CD4-positive, CD25-positive, alpha-beta regulatory T cell (primary cell): ENCODE measurements around the gene WFDC9. TPM values are rescaled to one million over a fixed set of nuclear protein-coding genes. Genes with fewer than 3 reads are reported as not detected.
"Not testable (repeated sequence)": the region's sequence is repeated elsewhere in the genome, so short reads cannot be mapped to it uniquely, and the experiment has no call there.

Experiments used
- ATAC-seq, 2 donors: fragments of 150-1000 bp; cut with Tn5 transposase; one replicate each; pipeline ENCODE4 v1.10.0; 2021; ENCODE audit warnings: low read depth in 2 of 2, moderate number of reproducible peaks in 2 of 2, moderate library complexity in 1 of 2
- DNase-seq, 3 donors: peaks; one replicate each; pipeline versions ENCODE4 v3.0.0 to v3.0.0-alpha.2; 2012 to 2022; ENCODE audit warnings: mixed read lengths in 1 of 3
- H3K27ac ChIP-seq: one replicate; pipeline ENCODE4 v1.7.0; 2013; ENCODE audit warnings: mild to moderate bottlenecking, low read length; ENCODE audit not compliant: insufficient read depth, poor library complexity, severe bottlenecking
- H3K27me3 ChIP-seq: one replicate; pipeline ENCODE4 v1.7.0; 2013; ENCODE audit warnings: low read length; ENCODE audit not compliant: control insufficient read depth, insufficient read depth
- H3K36me3 ChIP-seq: one replicate; pipeline ENCODE4 v1.7.0; 2013; ENCODE audit warnings: mild to moderate bottlenecking, low read length, moderate library complexity; ENCODE audit not compliant: control insufficient read depth, insufficient read depth
- H3K4me1 ChIP-seq: 2 replicates; pipeline ENCODE4 v1.7.0; 2013; ENCODE audit warnings: mild to moderate bottlenecking, low read length; ENCODE audit not compliant: insufficient read depth, control insufficient read depth, poor library complexity, severe bottlenecking
- H3K4me3 ChIP-seq: one replicate; pipeline ENCODE4 v1.7.0; 2013; ENCODE audit warnings: low read depth, mild to moderate bottlenecking, low read length, moderate library complexity
- H3K9me3 ChIP-seq, 2 experiments: 1 replicate in 1 of 2; 2 replicates in 1 of 2; pipeline ENCODE4 v1.7.0; 2013; ENCODE audit warnings: low read length in 2 of 2, mild to moderate bottlenecking in 1 of 2, moderate library complexity in 1 of 2; ENCODE audit not compliant: control insufficient read depth in 2 of 2
- H3K27ac Mint-ChIP-seq, 3 donors: one replicate each; pipeline ENCODE4 v1.8.0; 2020 to 2022; ENCODE audit warnings: mild to moderate bottlenecking in 3 of 3, mixed read lengths in 3 of 3, moderate library complexity in 2 of 3
- H3K27me3 Mint-ChIP-seq: one replicate; pipeline ENCODE4 v1.8.0; 2022; ENCODE audit warnings: mild to moderate bottlenecking, mixed read lengths
- H3K36me3 Mint-ChIP-seq: one replicate; pipeline ENCODE4 v1.8.0; 2020; ENCODE audit warnings: mixed read lengths
- H3K4me1 Mint-ChIP-seq, 4 donors: one replicate each; pipeline ENCODE4 v1.8.0; 2020 to 2022; ENCODE audit warnings: mixed read lengths in 4 of 4, mild to moderate bottlenecking in 1 of 4
- H3K4me3 Mint-ChIP-seq, 4 donors: one replicate each; pipeline ENCODE4 v1.8.0; 2020 to 2022; ENCODE audit warnings: mild to moderate bottlenecking in 4 of 4, mixed read lengths in 4 of 4, moderate library complexity in 3 of 4
- H3K9me3 Mint-ChIP-seq, 7 donors: one replicate each; pipeline ENCODE4 v1.8.0; 2020 to 2022; ENCODE audit warnings: mixed read lengths in 7 of 7, mild to moderate bottlenecking in 3 of 7, moderate library complexity in 2 of 7
- polyA plus RNA-seq, 4 donors: library from polyadenylated mRNA; unstranded; fragments of 300-500 nt; fragmentation: Illumina TruSeq; gene quantifications; one replicate each; pipeline ENCODE4 v1.2.3, GENCODE V29; 2021
- total RNA-seq: library from RNA; stranded (reverse); gene quantifications from one replicate; pipeline ENCODE4 v1.2.3, GENCODE V29; 2022

WFDC9 gene
- total and polyA plus RNA-seq, 5 donors from 2014 or later, result not detected

GRCh38 chr20:45576995-45577394 lies 54.1 kb downstream of the WFDC9 start:
- Mint-ChIP-seq H3K36me3 (no peaks in the 10 kb centered on the region), H3K27ac (no peak overlapping the region), H3K27me3 (peaks cover 45% of the 10 kb centered on the region), H3K4me3 (no peak overlapping the region), H3K4me1 (no peaks in the 10 kb centered on the region), H3K9me3 (no peaks in the 10 kb centered on the region)
- DNase-seq, result no peak
- Histone ChIP-seq H3K4me1 (no peaks in the 10 kb centered on the region), H3K9me3 (no peaks in the 10 kb centered on the region), H3K4me3 (no peak overlapping the region), H3K36me3 (no peaks in the 10 kb centered on the region), H3K27ac (no peak overlapping the region), H3K27me3 (peaks cover 6% of the 10 kb centered on the region)
- no peak for ATAC-seq

GRCh38 chr20:45575931-45576330 lies 55.2 kb downstream of the WFDC9 start:
- peaks cover 6% of the 10 kb centered on the region for H3K27me3 ChIP-seq
- no peak overlapping the region for H3K27ac Mint-ChIP-seq

GRCh38 chr20:45569650-45570049 lies 61.4 kb downstream of the WFDC9 start:
- not testable (repeated sequence) for H3K9me3 Mint-ChIP-seq, H3K36me3 Mint-ChIP-seq, H3K4me1 ChIP-seq, H3K9me3 ChIP-seq, H3K27ac ChIP-seq, H3K4me3 Mint-ChIP-seq, H3K4me3 ChIP-seq, H3K36me3 ChIP-seq, H3K4me1 Mint-ChIP-seq, DNase-seq, ATAC-seq, H3K27ac Mint-ChIP-seq, H3K27me3 ChIP-seq
- peaks cover 18% of the 10 kb centered on the region for H3K27me3 Mint-ChIP-seq

More at GRCh38 chr20:45575931-45576330, 55.2 kb downstream of the WFDC9 start:
- Histone ChIP-seq H3K27ac (no peak overlapping the region), H3K36me3 (no peaks in the 10 kb centered on the region), H3K4me1 (no peaks in the 10 kb centered on the region), H3K4me3 (no peak overlapping the region), H3K9me3 (no peaks in the 10 kb centered on the region)
- Mint-ChIP-seq H3K36me3 (no peaks in the 10 kb centered on the region), H3K4me1 (no peaks in the 10 kb centered on the region), H3K4me3 (no peak overlapping the region), H3K9me3 (peaks cover 0 to 4% (median 0%) of the 10 kb centered on the region in 7 donors), H3K27me3 (peaks cover 44% of the 10 kb centered on the region)
- DNase-seq, result no peak
- ATAC-seq, result no peak

GRCh38 chr20:45564760-45565276 lies 66.3 kb downstream of the WFDC9 start:
- Histone ChIP-seq H3K36me3 (no peaks in the 10 kb centered on the region), H3K4me3 (no peak overlapping the region), H3K4me1 (no peaks in the 10 kb centered on the region), H3K27ac (no peak overlapping the region), H3K27me3 (peaks cover 3% of the 10 kb centered on the region), H3K9me3 (no peaks in the 10 kb centered on the region)
- no peak for ATAC-seq
- Mint-ChIP-seq H3K9me3 (peaks cover 0 to 4% (median 2%) of the 10 kb centered on the region in 7 donors), H3K4me1 (no peaks in the 10 kb centered on the region), H3K27ac (no peak overlapping the region), H3K36me3 (no peaks in the 10 kb centered on the region), H3K27me3 (peaks cover 28% of the 10 kb centered on the region), H3K4me3 (no peak overlapping the region)
- DNase-seq, result no peak

Other genes starting within 250 kb of the WFDC9 start
- gene DBNDD2, start 223.0 kb downstream of the WFDC9 start, total RNA-seq, result 15.1 TPM
- gene DBNDD2, start 223.0 kb downstream of the WFDC9 start, polyA plus RNA-seq, result 10 to 100 TPM; 19.5 to 23.5 (median 21.7) TPM
- 137 TPM for gene PIGT, start 215.1 kb downstream of the WFDC9 start, total RNA-seq
- 100 to 1,000 TPM in 1 of 4 donors, 10 to 100 TPM in 3; 80.3 to 102 (median 91.7) TPM for gene PIGT, start 215.1 kb downstream of the WFDC9 start, polyA plus RNA-seq
- gene WFDC2, start 161.5 kb downstream of the WFDC9 start, total RNA-seq, result not detected
- gene WFDC2, start 161.5 kb downstream of the WFDC9 start, polyA plus RNA-seq, result not detected
- gene SPINT3, start 115.7 kb downstream of the WFDC9 start, total RNA-seq, result not detected
- gene SPINT3, start 115.7 kb downstream of the WFDC9 start, polyA plus RNA-seq, result not detected
- not detected for gene WFDC6, start 91.8 kb downstream of the WFDC9 start, total RNA-seq
- not detected for gene WFDC6, start 91.8 kb downstream of the WFDC9 start, polyA plus RNA-seq
- not detected for gene EPPIN, start 83.9 kb downstream of the WFDC9 start, total RNA-seq
- gene EPPIN, start 83.9 kb downstream of the WFDC9 start, polyA plus RNA-seq, result not detected
- gene WFDC8, start 52.0 kb downstream of the WFDC9 start, total RNA-seq, result not detected
- not detected for gene WFDC8, start 52.0 kb downstream of the WFDC9 start, polyA plus RNA-seq
- not detected for gene WFDC10A, start 1.5 kb downstream of the WFDC9 start, total RNA-seq
- gene WFDC10A, start 1.5 kb downstream of the WFDC9 start, polyA plus RNA-seq, result not detected
- not detected for gene WFDC11, start 39.0 kb upstream of the WFDC9 start, total RNA-seq
- gene WFDC11, start 39.0 kb upstream of the WFDC9 start, polyA plus RNA-seq, result not detected
- not detected for gene WFDC13, start 70.8 kb upstream of the WFDC9 start, total RNA-seq
- not detected for gene WFDC13, start 70.8 kb upstream of the WFDC9 start, polyA plus RNA-seq
- not detected for gene WFDC10B, start 73.7 kb upstream of the WFDC9 start, total RNA-seq
- not detected for gene WFDC10B, start 73.7 kb upstream of the WFDC9 start, polyA plus RNA-seq
- not detected for gene SPINT4, start 91.1 kb upstream of the WFDC9 start, total RNA-seq
- not detected for gene SPINT4, start 91.1 kb upstream of the WFDC9 start, polyA plus RNA-seq
- gene WFDC3, start 160.6 kb upstream of the WFDC9 start, total RNA-seq, result not detected
- not detected for gene WFDC3, start 160.6 kb upstream of the WFDC9 start, polyA plus RNA-seq
- gene DNTTIP1, start 160.7 kb upstream of the WFDC9 start, total RNA-seq, result 16.4 TPM
- 10 to 100 TPM; 33.1 to 48.0 (median 45.3) TPM for gene DNTTIP1, start 160.7 kb upstream of the WFDC9 start, polyA plus RNA-seq
- 1.2 TPM for gene UBE2C, start 181.4 kb upstream of the WFDC9 start, total RNA-seq
- 1 to 10 TPM; 3.4 to 10.0 (median 5.3) TPM for gene UBE2C, start 181.4 kb upstream of the WFDC9 start, polyA plus RNA-seq
- gene TNNC2, start 196.0 kb upstream of the WFDC9 start, total RNA-seq, result 1.4 TPM
- 1 to 10 TPM in 1 of 4 donors, under 1 TPM in 2, not detected in 1; 0.49 to 1.5 (median 0.76) TPM for gene TNNC2, start 196.0 kb upstream of the WFDC9 start, polyA plus RNA-seq
- 1.6 TPM for gene SNX21, start 202.5 kb upstream of the WFDC9 start, total RNA-seq
- gene SNX21, start 202.5 kb upstream of the WFDC9 start, polyA plus RNA-seq, result 1 to 10 TPM in 3 of 4 donors, under 1 TPM in 1; 0.94 to 2.5 (median 1.7) TPM
- 23.9 TPM for gene ACOT8, start 226.1 kb upstream of the WFDC9 start, total RNA-seq
- gene ACOT8, start 226.1 kb upstream of the WFDC9 start, polyA plus RNA-seq, result 10 to 100 TPM; 43.0 to 50.6 (median 45.7) TPM
- gene ZSWIM3, start 226.3 kb upstream of the WFDC9 start, total RNA-seq, result 2.0 TPM
- gene ZSWIM3, start 226.3 kb upstream of the WFDC9 start, polyA plus RNA-seq, result 1 to 10 TPM in 3 of 4 donors, under 1 TPM in 1; 0.90 to 4.2 (median 3.1) TPM
- gene ZSWIM1, start 249.9 kb upstream of the WFDC9 start, total RNA-seq, result 7.7 TPM
- 1 to 10 TPM; 1.3 to 4.3 (median 3.0) TPM for gene ZSWIM1, start 249.9 kb upstream of the WFDC9 start, polyA plus RNA-seq